Measurements from ENCODE around the gene CRAT. TPM values are rescaled to one million over a fixed set of nuclear protein-coding genes. Genes with fewer than 3 reads are reported as not detected.

The CRAT gene
- total and polyA plus RNA-seq, 2 of the 4 experiments (the other 2 are of a cell fraction): 18.8 to 41.6 TPM

DNA sequence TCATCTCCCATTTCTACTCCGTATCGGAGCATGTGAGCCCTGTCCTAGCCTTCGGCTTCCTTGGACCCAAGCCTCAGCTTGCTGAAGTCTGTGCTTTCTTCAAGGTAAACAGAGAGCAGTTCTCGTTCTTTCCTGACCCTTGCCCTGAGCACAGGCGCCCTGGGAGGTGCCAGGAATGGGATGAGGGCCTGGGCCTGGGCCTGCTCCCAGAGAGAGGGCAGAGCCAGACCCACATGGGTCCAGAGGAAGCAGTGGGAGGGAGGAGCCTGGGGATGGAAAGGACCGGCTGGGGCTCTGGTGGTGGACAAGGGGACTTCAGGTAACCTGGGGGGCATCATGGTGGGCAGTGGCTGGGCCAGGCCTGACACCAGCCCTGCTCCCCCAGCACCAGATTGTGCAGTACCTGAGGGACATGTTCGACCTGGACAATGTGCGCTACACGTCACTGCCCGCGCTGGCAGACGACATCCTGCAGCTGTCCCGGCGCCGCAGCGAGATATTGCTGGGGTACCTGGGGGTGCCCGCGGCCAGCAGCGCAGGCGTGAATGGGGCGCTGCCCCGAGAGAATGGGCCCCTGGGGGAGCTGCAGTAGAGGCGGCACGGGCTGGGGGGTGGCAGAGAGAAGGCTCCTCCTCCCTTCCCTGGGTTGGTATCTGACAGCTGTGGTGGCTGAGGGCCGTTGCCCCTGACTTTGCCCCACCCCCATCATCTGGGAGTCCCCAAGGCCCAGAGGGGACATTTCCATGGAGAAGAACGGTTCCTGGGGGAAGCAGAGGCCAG is 40.5 kb downstream of the CRAT start:
- ChIA-PET POLR2A (ENCODE audit: unreplicated experiment) (no interaction called here), CTCF (no interaction called here)
- DNase-seq: no peak
- Histone ChIP-seq H4K5ac (ENCODE audit: low read depth, low read length) (no peak overlapping the region), H3K56ac (ENCODE audit: extremely low read depth, insufficient read depth, low read length) (no peak overlapping the region), H3K9ac (ENCODE audit: low read depth, low read length) (no peak overlapping the region), H3K4ac (ENCODE audit: low read depth, low read length) (no peak overlapping the region), H3K9me1 (ENCODE audit: insufficient read depth, low read length) (0 out of 2 replicates have a peak, but pooled peaks cover 4% of the 10 kb centered on the region), H3K27me3 (ENCODE audit: control insufficient read depth, insufficient read depth, low read length) (no peaks in the 10 kb centered on the region), H3K9me3 (ENCODE audit: control insufficient read depth, insufficient read depth, low read length) (no peaks in the 10 kb centered on the region), H2AK5ac (ENCODE audit: low read depth, low read length) (no peak overlapping the region), H3K23ac (ENCODE audit: low read depth, low read length) (no peak overlapping the region), H2BK15ac (ENCODE audit: low read depth, low read length) (no peak overlapping the region), H3K79me1 (ENCODE audit: low read depth in 1 of 2, low read length in 2 of 2) (no peaks in the 10 kb centered on the region), H3K18ac (ENCODE audit: low read depth, low read length) (no peak overlapping the region), H4K20me1 (ENCODE audit: insufficient read depth, low read length) (no peaks in the 10 kb centered on the region), H2AK9ac (replicated peaks; ENCODE audit: low read depth, low read length, poor library complexity) (no peak overlapping the region), H4K91ac (ENCODE audit: insufficient read depth, low read depth, low read length) (no peak overlapping the region), H3K14ac (replicated peaks; ENCODE audit: low read depth, low read length) (no peak overlapping the region), H3K36me3 (ENCODE audit: control insufficient read depth, insufficient read depth, low read length) (peaks cover 24% of the 10 kb centered on the region), H3K4me2 (ENCODE audit: low read depth, low read length) (no peak overlapping the region), H2BK5ac (ENCODE audit: low read depth, low read length, poor library complexity, severe bottlenecking) (no peak overlapping the region), H3K4me3 (ENCODE audit: insufficient read depth, low read depth, low read length) (no peak overlapping the region), H3K4me1 (ENCODE audit: control insufficient read depth, insufficient read depth, low read length) (no peaks in the 10 kb centered on the region), H2BK120ac (ENCODE audit: low read depth, low read length) (no peak overlapping the region), H2AFZ (replicated peaks; ENCODE audit: low read length, poor library complexity) (no peak overlapping the region), H4K8ac (ENCODE audit: low read depth in 2 of 2, low read length in 2 of 2) (no peak overlapping the region), H2BK20ac (ENCODE audit: low read depth, low read length) (no peak overlapping the region), H3K27ac (ENCODE audit: insufficient read depth, low read length) (no peak overlapping the region)
- BruUV-seq (replicated peaks): no TSS peak
- intact Hi-C loops (cut with micrococcal nuclease) (no loop called here), in situ Hi-C loops (cut with MboI; ENCODE audit: low sequenced_read_pairs) (no loop called here), dilution Hi-C loops (cut with HindIII; ENCODE audit: low sequenced_read_pairs, unreplicated experiment) (no loop called here)
- TF ChIP-seq CHD1 (IDR thresholded peaks at IDR 0.05; ENCODE audit: low read depth, low read length) (no peak), MAFK (IDR thresholded peaks at IDR 0.05; ENCODE audit: low read depth, low read length) (no peak), CEBPB (IDR thresholded peaks at IDR 0.05; ENCODE audit: low read depth, low read length) (no peak), POLR2A (IDR thresholded peaks at IDR 0.05; ENCODE audit: low read depth, low read length) (no peak), RAD21 (IDR thresholded peaks at IDR 0.05; ENCODE audit: low read length) (no peak), BHLHE40 (IDR thresholded peaks at IDR 0.05; ENCODE audit: low read depth, low read length) (no peak), FOS (IDR thresholded peaks at IDR 0.05; ENCODE audit: low read depth, low read length) (no peak), MAZ (IDR thresholded peaks at IDR 0.05; ENCODE audit: borderline replicate concordance, low read depth, low read length) (no peak)
- TF ChIP-seq, protein P1, sequence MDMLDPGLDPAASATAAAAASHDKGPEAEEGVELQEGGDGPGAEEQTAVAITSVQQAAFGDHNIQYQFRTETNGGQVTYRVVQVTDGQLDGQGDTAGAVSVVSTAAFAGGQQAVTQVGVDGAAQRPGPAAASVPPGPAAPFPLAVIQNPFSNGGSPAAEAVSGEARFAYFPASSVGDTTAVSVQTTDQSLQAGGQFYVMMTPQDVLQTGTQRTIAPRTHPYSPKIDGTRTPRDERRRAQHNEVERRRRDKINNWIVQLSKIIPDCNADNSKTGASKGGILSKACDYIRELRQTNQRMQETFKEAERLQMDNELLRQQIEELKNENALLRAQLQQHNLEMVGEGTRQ (IDR thresholded peaks at IDR 0.05; ENCODE audit: low read depth, low read length): no peak
- 93% methylated on average over 3 of the region's 26 CpGs; no CpG with 5 or more reads in 1 of the 2 experiments for WGBS, 2 experiments (ENCODE audit: extremely low coverage in 2 of 2, insufficient read length in 1 of 2)
- ATAC-seq (ENCODE audit: low read depth): no peak

Measured in IMR-90 (cell line).